ENCODE data around the gene ERICH3. TPM values are rescaled to one million over a fixed set of nuclear protein-coding genes. Genes with fewer than 3 reads are reported as not detected.
"Not testable (repeated sequence)": the region's sequence is repeated elsewhere in the genome, so short reads cannot be mapped to it uniquely, and the experiment has no call there.

Gene ERICH3
- total RNA-seq, 2 experiments from 2014 or later: not detected

GRCh38 chr1:74677926-74678325, 4.3 kb upstream of the ERICH3 start:
- Mint-ChIP-seq H3K27ac (no peak overlapping the region), H3K9me3 (ENCODE audit: low read depth) (no peaks in the 10 kb centered on the region), H3K27me3 (peaks cover 34% of the 10 kb centered on the region), H3K36me3 (ENCODE audit: low read depth) (no peaks in the 10 kb centered on the region), H3K4me1 (peaks cover 4% of the 10 kb centered on the region), H3K4me3 (no peak overlapping the region)
- intact Hi-C loops (cut with DNase I, micrococcal nuclease): no loop called here
- no peak for DNase-seq
- CTCF ChIA-PET: interaction anchor here (0.8 to 3.4 kb wide), 3 partner anchors 11 to 127 kb away, joined by 3 to 13 read pairs (median 3); no protein-coding TSS in a partner anchor
- POLR2A ChIA-PET: no interaction called here
- ATAC-seq: no peak

- H3K9me3 Mint-ChIP-seq (ENCODE audit: low read depth): peaks cover 5% of the 10 kb centered on the region
- ATAC-seq: no peak
- peaks cover 42% of the 10 kb centered on the region for H3K27me3 Mint-ChIP-seq
- no peak for DNase-seq
- no peaks in the 10 kb centered on the region for H3K36me3 Mint-ChIP-seq (ENCODE audit: low read depth)
- H3K4me3 Mint-ChIP-seq: no peak overlapping the region
- intact Hi-C loops (cut with DNase I, micrococcal nuclease): no loop called here
- ChIA-PET CTCF (interaction anchor here (0.9 to 3.4 kb wide), 2 partner anchors 8 to 15 kb away, joined by 3 to 13 read pairs; no protein-coding TSS in a partner anchor), POLR2A (no interaction called here)
- H3K27ac Mint-ChIP-seq: no peak overlapping the region
- H3K4me1 Mint-ChIP-seq: peaks cover 4% of the 10 kb centered on the region
Observed at GRCh38 chr1:74674278-74675048, 871 bp upstream of the ERICH3 start.

GRCh38 chr1:74670866-74671265, 2.7 kb downstream of the ERICH3 start:
- H3K27ac Mint-ChIP-seq; H3K9me3 Mint-ChIP-seq (ENCODE audit: low read depth); CTCF ChIA-PET; POLR2A ChIA-PET; H3K36me3 Mint-ChIP-seq (ENCODE audit: low read depth); H3K4me3 Mint-ChIP-seq; intact Hi-C loops (cut with DNase I, micrococcal nuclease); H3K4me1 Mint-ChIP-seq; ATAC-seq; DNase-seq: not testable (repeated sequence)
- peaks cover 40% of the 10 kb centered on the region for H3K27me3 Mint-ChIP-seq

GRCh38 chr1:74654708-74655107, 18.9 kb downstream of the ERICH3 start:
- no peak for DNase-seq
- no peaks in the 10 kb centered on the region for H3K36me3 Mint-ChIP-seq (ENCODE audit: low read depth)
- H3K4me3 Mint-ChIP-seq: no peak overlapping the region
- no peak overlapping the region for H3K27ac Mint-ChIP-seq
- no peak for ATAC-seq
- no peaks in the 10 kb centered on the region for H3K4me1 Mint-ChIP-seq
- intact Hi-C loops (cut with DNase I, micrococcal nuclease): no loop called here
- H3K9me3 Mint-ChIP-seq (ENCODE audit: low read depth): no peaks in the 10 kb centered on the region
- H3K27me3 Mint-ChIP-seq: peaks cover 7% of the 10 kb centered on the region
- ChIA-PET CTCF (no interaction called here), POLR2A (no interaction called here)

GRCh38 chr1:74652711-74653139, 20.9 kb downstream of the ERICH3 start:
- Mint-ChIP-seq H3K9me3 (ENCODE audit: low read depth) (no peaks in the 10 kb centered on the region), H3K4me1 (no peaks in the 10 kb centered on the region), H3K27ac (no peak overlapping the region), H3K36me3 (ENCODE audit: low read depth) (no peaks in the 10 kb centered on the region), H3K4me3 (no peak overlapping the region), H3K27me3 (peaks cover 2% of the 10 kb centered on the region)
- ChIA-PET POLR2A (no interaction called here), CTCF (no interaction called here)
- DNase-seq (no peak), ATAC-seq (no peak)
- intact Hi-C loops (cut with DNase I, micrococcal nuclease): no loop called here

GRCh38 chr1:74650561-74650960, 23.0 kb downstream of the ERICH3 start:
- Mint-ChIP-seq H3K27me3 (peaks cover 2% of the 10 kb centered on the region), H3K27ac (no peak overlapping the region), H3K4me3 (no peak overlapping the region), H3K4me1 (no peaks in the 10 kb centered on the region), H3K9me3 (ENCODE audit: low read depth) (no peaks in the 10 kb centered on the region), H3K36me3 (ENCODE audit: low read depth) (no peaks in the 10 kb centered on the region)
- CTCF ChIA-PET: no interaction called here
- POLR2A ChIA-PET: no interaction called here
- intact Hi-C loops (cut with DNase I, micrococcal nuclease): no loop called here
- ATAC-seq (no peak), DNase-seq (no peak)

DNA sequence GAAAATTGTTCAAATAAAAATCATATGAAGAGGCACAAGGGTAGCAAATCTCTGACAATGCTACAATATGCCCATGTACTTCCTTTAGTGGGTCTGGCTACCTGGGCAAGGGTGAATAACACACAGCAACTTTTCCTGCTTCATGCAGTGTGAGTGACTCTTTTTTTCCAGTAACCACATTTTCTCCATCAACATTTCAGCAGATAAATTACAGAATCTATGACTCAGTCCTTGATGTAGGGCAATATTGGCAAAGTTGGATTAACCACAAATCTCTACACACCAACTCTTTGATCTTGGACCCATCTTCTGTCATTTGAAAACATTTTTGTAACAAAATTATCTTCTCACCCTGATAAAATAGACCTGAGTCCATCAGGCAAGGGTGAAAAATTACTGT, 31.7 kb downstream of the ERICH3 start:
- ChIA-PET POLR2A (no interaction called here), CTCF (no interaction called here)
- H3K27ac Mint-ChIP-seq: no peak overlapping the region
- ATAC-seq (no peak), DNase-seq (no peak)
- no peaks in the 10 kb centered on the region for H3K4me1 Mint-ChIP-seq
- H3K27me3 Mint-ChIP-seq: peaks cover 2% of the 10 kb centered on the region
- H3K36me3 Mint-ChIP-seq (ENCODE audit: low read depth): no peaks in the 10 kb centered on the region
- no peak overlapping the region for H3K4me3 Mint-ChIP-seq
- intact Hi-C loops (cut with DNase I, micrococcal nuclease): no loop called here
- no peaks in the 10 kb centered on the region for H3K9me3 Mint-ChIP-seq (ENCODE audit: low read depth)

DNA sequence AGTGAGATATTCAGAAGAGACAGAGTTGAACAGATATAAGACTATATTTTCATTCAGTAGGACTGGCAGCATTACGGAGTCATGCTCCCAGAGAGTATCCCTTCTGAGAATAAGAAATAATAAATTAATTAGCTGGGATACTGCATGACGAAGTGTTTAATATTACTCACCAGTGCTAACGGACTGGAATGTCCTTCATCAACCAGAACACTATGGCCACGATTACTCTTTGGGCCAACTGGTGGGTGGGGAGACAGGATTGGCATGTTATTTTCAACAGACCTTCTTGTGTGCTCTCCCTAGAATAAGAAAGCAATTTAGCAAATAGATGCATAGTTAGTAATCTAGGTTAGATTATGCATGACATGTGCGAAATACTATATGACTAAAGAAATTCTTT, 32.4 kb downstream of the ERICH3 start:
- H3K27me3 Mint-ChIP-seq: peaks cover 2% of the 10 kb centered on the region
- no peaks in the 10 kb centered on the region for H3K36me3 Mint-ChIP-seq (ENCODE audit: low read depth)
- POLR2A ChIA-PET: no interaction called here
- no peak overlapping the region for H3K4me3 Mint-ChIP-seq
- H3K4me1 Mint-ChIP-seq: no peaks in the 10 kb centered on the region
- CTCF ChIA-PET: no interaction called here
- no peak for ATAC-seq
- intact Hi-C loops (cut with DNase I, micrococcal nuclease): no loop called here
- no peak overlapping the region for H3K27ac Mint-ChIP-seq
- no peaks in the 10 kb centered on the region for H3K9me3 Mint-ChIP-seq (ENCODE audit: low read depth)
- no peak for DNase-seq

DNA sequence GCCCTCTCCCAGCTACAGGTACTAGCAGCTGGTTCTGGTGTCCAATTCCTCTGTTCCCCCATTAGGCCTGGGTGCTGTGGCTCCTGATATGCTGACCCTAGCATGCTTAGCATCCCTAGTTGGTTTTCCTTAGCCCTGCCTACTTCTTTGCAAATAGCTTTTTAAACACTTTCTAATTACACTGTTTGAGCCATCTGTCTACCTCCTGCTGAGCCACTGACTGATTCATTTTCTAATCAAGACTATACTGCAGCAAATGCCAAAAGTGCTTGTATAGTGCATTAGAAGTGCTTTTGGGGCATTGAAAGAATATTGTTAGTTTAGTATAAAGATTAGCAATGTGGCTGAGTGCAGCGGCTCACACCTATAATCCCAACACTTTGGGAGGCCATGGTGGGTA, 36.3 kb downstream of the ERICH3 start:
- no peaks in the 10 kb centered on the region for H3K9me3 Mint-ChIP-seq (ENCODE audit: low read depth)
- H3K4me1 Mint-ChIP-seq: no peaks in the 10 kb centered on the region
- DNase-seq (no peak), ATAC-seq (no peak)
- H3K36me3 Mint-ChIP-seq (ENCODE audit: low read depth): no peaks in the 10 kb centered on the region
- peaks cover 2% of the 10 kb centered on the region for H3K27me3 Mint-ChIP-seq
- H3K4me3 Mint-ChIP-seq: no peak overlapping the region
- intact Hi-C loops (cut with DNase I, micrococcal nuclease): no loop called here
- ChIA-PET CTCF (no interaction called here), POLR2A (no interaction called here)
- no peak overlapping the region for H3K27ac Mint-ChIP-seq

DNA sequence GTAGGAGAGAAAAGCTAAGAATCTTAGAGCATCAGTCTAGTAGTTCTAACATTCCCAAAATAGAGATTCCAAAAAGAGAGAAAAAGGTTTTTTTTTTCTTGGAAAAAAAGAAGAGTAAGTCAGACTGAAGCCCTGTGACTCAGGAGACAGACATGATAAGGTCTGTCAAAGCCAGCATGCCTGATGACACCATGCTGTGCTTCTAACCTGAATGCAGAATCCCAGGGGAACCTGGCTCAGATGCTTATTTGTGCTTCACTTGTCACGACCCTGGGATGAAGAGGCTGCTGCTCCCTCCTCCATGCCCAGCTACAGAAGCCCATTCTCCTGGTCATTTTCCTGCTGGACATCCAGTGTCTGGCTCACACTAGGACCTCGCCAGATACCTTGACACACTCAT, 44.3 kb downstream of the ERICH3 start:
- Mint-ChIP-seq H3K9me3 (ENCODE audit: low read depth) (no peaks in the 10 kb centered on the region), H3K27me3 (peaks cover 4% of the 10 kb centered on the region), H3K4me3 (no peak overlapping the region), H3K4me1 (no peaks in the 10 kb centered on the region), H3K27ac (no peak overlapping the region), H3K36me3 (ENCODE audit: low read depth) (no peaks in the 10 kb centered on the region)
- ChIA-PET CTCF (interaction anchor here (0.7 kb wide), 1 partner anchor 495 kb away, joined by 3 read pairs; no protein-coding TSS in a partner anchor), POLR2A (interaction anchor here (0.6 kb wide), 1 partner anchor 46 kb away, joined by 3 read pairs; no protein-coding TSS in a partner anchor)
- intact Hi-C loops (cut with DNase I, micrococcal nuclease): no loop called here
- ATAC-seq (no peak), DNase-seq (no peak)

- no peak for DNase-seq
- Mint-ChIP-seq H3K27me3 (peaks cover 4% of the 10 kb centered on the region), H3K27ac (no peak overlapping the region), H3K4me1 (no peaks in the 10 kb centered on the region), H3K9me3 (ENCODE audit: low read depth) (no peaks in the 10 kb centered on the region), H3K36me3 (ENCODE audit: low read depth) (no peaks in the 10 kb centered on the region), H3K4me3 (no peak overlapping the region)
- ATAC-seq: no peak
- POLR2A ChIA-PET: no interaction called here
- intact Hi-C loops (cut with DNase I, micrococcal nuclease): no loop called here
- CTCF ChIA-PET: no interaction called here
Observed at GRCh38 chr1:74623716-74624115, 49.9 kb downstream of the ERICH3 start.

DNA sequence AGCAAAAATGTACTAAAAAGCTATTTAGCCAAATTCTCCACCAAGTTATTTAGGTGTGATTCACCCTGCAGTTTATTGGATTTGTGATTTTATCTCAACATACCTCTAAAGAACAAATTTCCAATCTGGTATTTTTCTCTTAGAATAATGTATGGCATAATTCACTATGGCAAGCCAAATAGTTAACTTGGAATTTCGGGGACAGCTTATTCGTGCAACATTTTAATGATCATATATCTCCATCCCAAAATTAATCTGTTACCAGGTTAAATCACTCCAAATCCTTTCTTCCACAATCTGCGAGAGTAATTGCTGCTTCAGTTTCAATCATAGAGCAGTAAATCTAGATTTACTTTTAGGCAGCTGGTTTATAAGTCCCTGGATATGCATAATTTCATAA, 53.4 kb downstream of the ERICH3 start:
- Mint-ChIP-seq H3K36me3 (ENCODE audit: low read depth) (no peaks in the 10 kb centered on the region), H3K27ac (no peak overlapping the region), H3K4me3 (no peak overlapping the region), H3K9me3 (ENCODE audit: low read depth) (no peaks in the 10 kb centered on the region), H3K27me3 (peaks cover under 1% of the 10 kb centered on the region), H3K4me1 (no peaks in the 10 kb centered on the region)
- intact Hi-C loops (cut with DNase I, micrococcal nuclease): no loop called here
- CTCF ChIA-PET: no interaction called here
- no peak for ATAC-seq
- DNase-seq: no peak
- POLR2A ChIA-PET: no interaction called here

Measured in activated CD4-positive, alpha-beta T cell treated with anti-CD3 and anti-CD28 coated beads for 36 hours (primary cell).